ENCODE data around the gene CAPN9.

CAPN9 gene

DNA sequence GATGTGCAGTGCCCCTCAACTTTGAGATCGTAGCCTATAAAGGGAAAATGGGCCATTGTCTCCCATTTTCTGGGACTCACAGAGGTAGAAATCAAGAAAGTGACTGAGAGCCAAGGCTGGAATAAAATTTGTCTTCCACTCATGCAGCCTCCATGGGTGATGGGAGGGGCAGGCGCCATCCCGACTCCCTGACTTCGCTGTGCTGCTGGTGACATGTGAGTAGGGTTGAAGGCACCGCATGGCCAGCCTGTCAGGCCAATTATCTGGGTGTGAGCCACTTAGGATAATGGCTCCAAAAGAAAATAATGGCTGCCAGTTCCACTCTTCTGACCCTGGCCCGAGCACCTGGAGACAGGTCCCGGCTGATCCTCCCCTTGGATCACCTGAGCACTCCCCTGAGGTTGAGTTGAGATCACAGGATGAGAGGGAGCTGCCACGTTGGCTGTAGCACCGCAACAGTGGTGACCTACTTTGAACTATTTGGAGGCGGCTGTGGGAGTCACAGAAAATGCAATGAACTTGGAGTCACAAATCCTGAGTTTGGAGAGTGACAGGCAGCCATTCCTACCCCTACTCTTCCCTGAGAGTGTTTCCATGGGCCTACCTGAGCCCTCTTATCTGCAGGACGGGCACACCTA lies 26.3 kb downstream of the CAPN9 start:
- no peak for TF ChIP-seq CTCF (IDR thresholded peaks at IDR 0.05; ENCODE audit: insufficient read depth, low read depth, low read length, missing control alignments)
- no peak overlapping the region for H3K4me3 ChIP-seq (ENCODE audit: low read depth, low read length)
- DNase-seq (ENCODE audit: low read depth) = no peak

DNA sequence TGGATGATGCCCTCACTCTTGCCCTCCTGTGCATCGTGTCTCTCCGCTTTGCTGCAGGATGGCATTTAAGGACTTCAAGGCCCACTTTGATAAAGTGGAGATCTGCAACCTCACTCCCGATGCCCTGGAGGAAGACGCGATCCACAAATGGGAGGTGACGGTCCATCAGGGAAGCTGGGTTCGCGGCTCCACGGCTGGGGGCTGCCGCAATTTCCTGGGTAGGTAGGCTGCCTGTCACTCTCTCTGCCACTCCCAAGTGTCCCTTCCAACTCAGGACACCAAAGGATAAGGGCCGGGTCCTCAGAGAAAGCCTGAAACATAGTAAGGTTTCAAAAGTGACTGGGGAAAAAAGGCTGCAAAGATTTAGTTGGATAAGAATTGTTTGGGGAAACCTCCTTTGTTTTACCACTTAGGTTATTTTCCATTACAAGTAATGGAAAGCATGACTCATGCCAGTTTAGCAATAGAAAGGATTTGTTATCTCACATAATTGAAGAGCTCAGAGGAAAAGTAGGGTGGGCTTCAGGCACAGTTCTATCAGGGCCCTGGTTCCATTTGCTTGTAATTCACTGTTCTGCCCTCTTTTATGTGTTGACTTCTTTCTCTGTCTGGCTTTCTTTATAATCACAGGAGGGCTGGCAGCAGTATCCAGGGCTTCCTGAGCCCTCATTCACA lies 31.9 kb downstream of the CAPN9 start:
- DNase-seq (ENCODE audit: low read depth) = no peak
- no peak for TF ChIP-seq CTCF (IDR thresholded peaks at IDR 0.05; ENCODE audit: insufficient read depth, low read depth, low read length, missing control alignments)

DNA sequence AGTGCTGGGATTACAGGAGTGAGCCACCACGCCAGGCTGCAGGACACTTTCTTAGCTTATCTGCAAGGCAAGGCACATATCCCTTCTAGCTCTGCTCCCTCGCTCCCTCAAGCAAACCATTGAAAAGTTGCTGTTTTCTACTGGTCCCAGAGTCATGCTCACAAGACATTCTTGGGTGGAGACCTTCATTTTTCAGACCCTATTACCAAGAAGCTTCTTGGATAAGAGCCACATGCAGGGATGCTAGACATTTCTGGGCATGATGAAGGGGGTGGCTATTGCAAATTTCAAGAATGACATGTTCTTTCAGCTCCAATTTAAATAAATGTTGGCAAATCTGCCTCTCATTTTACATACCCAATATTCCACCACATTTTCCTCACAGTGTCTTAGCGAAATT lies 33.9 kb downstream of the CAPN9 start:
- no peak for TF ChIP-seq CTCF (IDR thresholded peaks at IDR 0.05; ENCODE audit: insufficient read depth, low read depth, low read length, missing control alignments)
- DNase-seq (ENCODE audit: low read depth) = no peak
- H3K4me3 ChIP-seq (ENCODE audit: low read depth, low read length) = no peak overlapping the region

More for the DNA sequence above, 31.9 kb downstream of the CAPN9 start:
- no peak overlapping the region for H3K4me3 ChIP-seq (ENCODE audit: low read depth, low read length)

- no peak overlapping the region for H3K4me3 ChIP-seq (ENCODE audit: low read depth, low read length)
- DNase-seq (ENCODE audit: low read depth) = peak; percentile 18
- TF ChIP-seq CTCF (IDR thresholded peaks at IDR 0.05; ENCODE audit: insufficient read depth, low read depth, low read length, missing control alignments) = no peak
These were observed 34.4 kb downstream of the CAPN9 start for GRCh38 chr1:230781594-230781993.

GRCh38 chr1:230784163-230784562 lies 37.0 kb downstream of the CAPN9 start:
- H3K4me3 ChIP-seq (ENCODE audit: low read depth, low read length) = no peak overlapping the region
- no peak for TF ChIP-seq CTCF (IDR thresholded peaks at IDR 0.05; ENCODE audit: insufficient read depth, low read depth, low read length, missing control alignments)

DNA sequence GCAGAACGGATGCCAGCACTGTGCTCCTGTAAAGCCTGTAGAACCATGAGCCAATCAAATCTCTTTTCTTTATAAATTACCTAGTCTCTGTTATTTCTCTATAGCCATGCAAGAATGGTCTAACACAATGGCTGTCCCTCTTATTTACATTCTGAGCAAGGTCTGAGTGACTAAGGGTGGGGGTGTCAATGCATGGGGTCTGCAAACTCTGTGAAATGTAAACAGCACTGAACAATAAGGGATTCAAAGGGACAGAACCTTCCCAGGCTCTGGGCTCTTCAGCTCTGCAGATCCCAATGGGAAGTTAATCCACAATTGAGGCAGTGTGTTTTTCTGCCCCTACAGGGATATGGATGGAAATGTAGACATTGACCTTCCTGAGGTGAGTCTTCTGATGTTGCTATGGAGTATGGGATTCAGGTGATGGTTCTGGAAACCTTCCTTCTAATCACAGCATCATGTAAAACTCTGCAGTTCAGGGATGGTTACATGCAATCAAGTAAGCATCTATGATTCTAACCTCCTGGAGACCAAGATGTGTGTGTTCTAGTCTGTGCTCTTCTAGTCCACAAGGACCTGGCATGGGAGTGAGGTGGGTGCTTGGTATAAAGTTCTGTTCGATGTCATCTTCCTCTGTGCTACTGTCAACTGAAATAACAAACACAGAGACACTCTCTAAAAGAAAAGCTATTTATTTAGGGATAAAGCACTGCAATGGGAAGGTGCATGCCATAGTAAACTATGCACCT lies 38.6 kb downstream of the CAPN9 start:
- no peak for TF ChIP-seq CTCF (IDR thresholded peaks at IDR 0.05; ENCODE audit: insufficient read depth, low read depth, low read length, missing control alignments)

More at GRCh38 chr1:230784163-230784562, 37.0 kb downstream of the CAPN9 start:
- no peak for DNase-seq (ENCODE audit: low read depth)

More for the DNA sequence above, 38.6 kb downstream of the CAPN9 start:
- no peak overlapping the region for H3K4me3 ChIP-seq (ENCODE audit: low read depth, low read length)
- no peak for DNase-seq (ENCODE audit: low read depth)

Data from GM12865 (cell line).